CD4-positive, alpha-beta T cell (primary cell): Measurements from ENCODE around the gene ZNF410. TPM values are rescaled to one million over a fixed set of nuclear protein-coding genes. Genes with fewer than 3 reads are reported as not detected.

Experiments used
- ATAC-seq: fragments of 200-7000 bp; cut with Tn5 transposase; one replicate; pipeline ENCODE4 v1.10.0; 2022; ENCODE audit warnings: mild to moderate bottlenecking; ENCODE audit not compliant: poor library complexity
- CTCF ChIA-PET: fragments of 350-600 bp; sonication (Branson Sonifier 250); formaldehyde crosslinking; loops from one replicate; lab custom pipeline; 2021; ENCODE audit warnings: antibody characterized with exemption, inconsistent platforms; lab: Charles Lee
- POLR2A ChIA-PET: fragments of 350-600 bp; sonication (Branson Sonifier 250); formaldehyde crosslinking; loops from one replicate; lab custom pipeline; 2021; ENCODE audit warnings: antibody characterized with exemption, inconsistent platforms; lab: Charles Lee
- DNase-seq, 14 experiments: peaks; one replicate each; pipeline ENCODE4 v3.0.0-alpha.2; 2013 to 2020; ENCODE audit warnings: mixed read lengths in 2 of 14
- H3K27ac ChIP-seq, 2 donors: one replicate each; pipeline versions ENCODE4 v1.5.1 to v1.7.0; 2013; ENCODE audit warnings: low read length in 2 of 2, low read depth in 1 of 2, mild to moderate bottlenecking in 1 of 2
- H3K27me3 ChIP-seq, 2 experiments: 1 replicate in 1 of 2; 2 replicates in 1 of 2; pipeline versions ENCODE4 v1.6.1 to v1.7.0; 2013; ENCODE audit warnings: low read length in 2 of 2, control low read depth in 1 of 2, mild to moderate bottlenecking in 1 of 2, moderate library complexity in 1 of 2; ENCODE audit not compliant: insufficient read depth in 2 of 2, control insufficient read depth in 1 of 2
- H3K36me3 ChIP-seq: one replicate; pipeline ENCODE4 v1.6.1; 2013; ENCODE audit warnings: low read length, control low read depth; ENCODE audit not compliant: insufficient read depth
- H3K4me1 ChIP-seq: one replicate; pipeline ENCODE4 v1.6.1; 2013; ENCODE audit warnings: low read length, control low read depth; ENCODE audit not compliant: insufficient read depth
- H3K4me3 ChIP-seq: one replicate; pipeline ENCODE4 v1.5.1; 2013; ENCODE audit warnings: mild to moderate bottlenecking, low read length, moderate library complexity
- H3K9me3 ChIP-seq, 2 experiments: 1 replicate in 1 of 2; 2 replicates in 1 of 2; pipeline versions ENCODE4 v1.6.1 to v1.7.0; 2013; ENCODE audit warnings: low read length in 2 of 2, mild to moderate bottlenecking in 2 of 2, control low read depth in 1 of 2, moderate library complexity in 1 of 2; ENCODE audit not compliant: control insufficient read depth in 1 of 2, insufficient read depth in 1 of 2
- H3K27ac Mint-ChIP-seq: one replicate; pipeline ENCODE4 v1.8.0; 2020; ENCODE audit warnings: mixed read lengths
- H3K27me3 Mint-ChIP-seq: one replicate; pipeline ENCODE4 v1.8.0; 2021; ENCODE audit warnings: mixed read lengths
- H3K36me3 Mint-ChIP-seq: one replicate; pipeline ENCODE4 v1.8.0; 2021; ENCODE audit warnings: low read depth, mixed read lengths
- H3K4me1 Mint-ChIP-seq: one replicate; pipeline ENCODE4 v1.8.0; 2021; ENCODE audit warnings: low read depth, mixed read lengths
- H3K4me3 Mint-ChIP-seq: one replicate; pipeline ENCODE4 v1.8.0; 2020; ENCODE audit warnings: mild to moderate bottlenecking, mixed read lengths
- H3K9me3 Mint-ChIP-seq: one replicate; pipeline ENCODE4 v1.8.0; 2020; ENCODE audit warnings: mixed read lengths
- intact Hi-C, 2 experiments: fragments of 100-400 bp; cut with DNase I in 1 of 2; cut with micrococcal nuclease in 1 of 2; formaldehyde crosslinking; loops; one replicate each; pipeline versions ENCODE4 v1.15.1 to v1.9.0; 2023 to 2025; cut with DNase I, micrococcal nuclease
- total RNA-seq, 174 experiments: library from RNA in 2 of 174; stranded (reverse) in 2 of 174; gene quantifications; one replicate each; pipeline ENCODE4 v1.2.3 and lab custom pipeline; 2021 to 2026
- TF ChIP-seq, protein P1 (sequence below): fragments of 200-600 bp; IDR thresholded peaks from one replicate; pipeline ENCODE4 v1.8.0; 2022; ENCODE audit warnings: antibody characterized with exemption, mild to moderate bottlenecking

The ZNF410 gene
- total RNA-seq, 2 experiments from 2014 or later, result 74.3 to 81.1 TPM

DNA sequence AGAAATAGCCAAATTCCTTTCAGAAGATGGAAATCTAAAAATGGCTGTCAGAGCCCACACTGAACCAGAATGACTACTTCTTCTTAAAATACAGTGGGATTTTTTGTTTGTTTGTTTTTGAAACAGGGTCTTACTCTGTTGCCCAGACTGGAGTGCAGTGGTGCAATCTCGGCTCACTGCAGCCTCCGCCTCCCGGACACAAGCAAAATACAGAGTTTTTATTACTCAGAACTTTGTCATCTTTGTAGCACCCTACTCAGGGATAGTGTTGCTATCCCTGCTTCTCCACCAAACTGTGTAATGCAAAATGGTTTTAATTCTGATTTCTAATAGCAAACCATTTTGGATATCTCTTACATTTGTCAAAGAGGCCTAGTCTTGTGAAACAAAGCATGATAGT, 16.4 kb downstream of the ZNF410 start:
- peaks cover 90% of the 10 kb centered on the region for H3K36me3 Mint-ChIP-seq
- no peak overlapping the region for H3K27ac Mint-ChIP-seq

DNA sequence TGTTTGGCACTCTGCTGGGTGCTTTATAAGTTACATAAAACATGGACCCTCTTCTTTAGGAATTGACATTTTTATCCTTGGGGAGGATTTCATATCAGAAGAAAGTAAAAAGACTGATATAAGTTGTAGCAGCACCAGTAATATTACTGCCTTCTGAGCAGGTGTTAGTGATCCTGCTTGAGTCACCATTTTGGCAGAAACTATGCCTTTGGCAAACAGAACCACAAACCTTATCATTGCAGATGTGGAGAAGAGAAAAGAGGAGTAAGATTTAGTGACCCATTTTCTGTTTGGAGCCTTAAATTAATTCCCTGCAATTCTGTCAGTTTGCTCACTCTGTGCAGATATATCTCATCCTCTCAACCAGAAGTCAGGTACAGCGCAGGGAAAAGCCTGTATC, 23.0 kb downstream of the ZNF410 start:
- peaks cover 4% of the 10 kb centered on the region for H3K4me1 Mint-ChIP-seq
- H3K36me3 ChIP-seq, result peaks cover 87% of the 10 kb centered on the region
- H3K27ac Mint-ChIP-seq, result peak overlapping the region; percentile 32
- DNase-seq (no peak), ATAC-seq (no peak)
- no peaks in the 10 kb centered on the region for H3K27me3 ChIP-seq
- intact Hi-C loops, result no loop called here
- no peak overlapping the region for H3K27ac ChIP-seq
- H3K4me3 Mint-ChIP-seq, result no peak overlapping the region
- ChIA-PET CTCF (no interaction called here), POLR2A (no interaction called here)
- TF ChIP-seq, protein P1, sequence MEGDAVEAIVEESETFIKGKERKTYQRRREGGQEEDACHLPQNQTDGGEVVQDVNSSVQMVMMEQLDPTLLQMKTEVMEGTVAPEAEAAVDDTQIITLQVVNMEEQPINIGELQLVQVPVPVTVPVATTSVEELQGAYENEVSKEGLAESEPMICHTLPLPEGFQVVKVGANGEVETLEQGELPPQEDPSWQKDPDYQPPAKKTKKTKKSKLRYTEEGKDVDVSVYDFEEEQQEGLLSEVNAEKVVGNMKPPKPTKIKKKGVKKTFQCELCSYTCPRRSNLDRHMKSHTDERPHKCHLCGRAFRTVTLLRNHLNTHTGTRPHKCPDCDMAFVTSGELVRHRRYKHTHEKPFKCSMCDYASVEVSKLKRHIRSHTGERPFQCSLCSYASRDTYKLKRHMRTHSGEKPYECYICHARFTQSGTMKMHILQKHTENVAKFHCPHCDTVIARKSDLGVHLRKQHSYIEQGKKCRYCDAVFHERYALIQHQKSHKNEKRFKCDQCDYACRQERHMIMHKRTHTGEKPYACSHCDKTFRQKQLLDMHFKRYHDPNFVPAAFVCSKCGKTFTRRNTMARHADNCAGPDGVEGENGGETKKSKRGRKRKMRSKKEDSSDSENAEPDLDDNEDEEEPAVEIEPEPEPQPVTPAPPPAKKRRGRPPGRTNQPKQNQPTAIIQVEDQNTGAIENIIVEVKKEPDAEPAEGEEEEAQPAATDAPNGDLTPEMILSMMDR, result no peak
- peaks cover 5% of the 10 kb centered on the region for H3K9me3 Mint-ChIP-seq
- peaks cover 4 to 9% of the 10 kb centered on the region in 2 experiments for H3K9me3 ChIP-seq
- H3K4me3 ChIP-seq, result no peak overlapping the region
- H3K36me3 Mint-ChIP-seq, result peaks cover 95% of the 10 kb centered on the region
- H3K27me3 Mint-ChIP-seq, result no peaks in the 10 kb centered on the region
- no peaks in the 10 kb centered on the region for H3K4me1 ChIP-seq

More for the DNA sequence above, 16.4 kb downstream of the ZNF410 start:
- no peaks in the 10 kb centered on the region for H3K4me1 Mint-ChIP-seq
- Histone ChIP-seq H3K27ac (no peak overlapping the region), H3K27me3 (no peaks in the 10 kb centered on the region), H3K36me3 (peaks cover 85% of the 10 kb centered on the region), H3K9me3 (no peaks in the 10 kb centered on the region), H3K4me3 (no peak overlapping the region), H3K4me1 (no peaks in the 10 kb centered on the region)
- H3K9me3 Mint-ChIP-seq, result no peaks in the 10 kb centered on the region
- H3K4me3 Mint-ChIP-seq, result no peak overlapping the region
- ATAC-seq (no peak), DNase-seq (no peak)
- POLR2A ChIA-PET, result no interaction called here
- TF ChIP-seq, protein P1, result no peak
- CTCF ChIA-PET, result no interaction called here
- H3K27me3 Mint-ChIP-seq, result no peaks in the 10 kb centered on the region
- intact Hi-C loops, result no loop called here

DNA sequence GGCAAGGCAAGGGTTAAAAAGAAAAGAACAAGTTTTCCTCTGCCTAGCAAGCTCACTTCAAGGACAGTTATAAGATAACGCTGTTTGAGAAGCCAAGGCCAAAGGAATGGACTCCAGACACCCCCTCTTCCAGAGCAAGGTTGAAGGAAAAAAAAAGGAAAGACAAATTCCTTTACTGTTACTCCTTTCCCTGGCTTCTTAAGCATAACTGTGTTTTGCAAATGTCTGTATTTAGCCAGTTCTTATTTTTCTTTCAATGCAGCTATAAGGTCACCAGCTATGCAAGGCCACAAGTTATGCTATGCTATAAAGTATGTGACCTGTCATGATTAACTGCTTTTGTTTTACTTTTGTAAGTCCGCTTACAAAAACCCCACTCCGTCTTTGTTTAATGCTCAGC, 26.6 kb downstream of the ZNF410 start:
- Histone ChIP-seq H3K27ac (no peak overlapping the region), H3K27me3 (no peaks in the 10 kb centered on the region), H3K9me3 (peaks cover 4 to 9% of the 10 kb centered on the region in 2 experiments), H3K4me3 (no peak overlapping the region), H3K36me3 (peaks cover 63% of the 10 kb centered on the region), H3K4me1 (no peaks in the 10 kb centered on the region)
- peaks cover 82% of the 10 kb centered on the region for H3K36me3 Mint-ChIP-seq
- peaks cover 9% of the 10 kb centered on the region for H3K4me1 Mint-ChIP-seq
- H3K27ac Mint-ChIP-seq, result no peak overlapping the region
- H3K9me3 Mint-ChIP-seq, result peaks cover 5% of the 10 kb centered on the region
- intact Hi-C loops, result no loop called here
- H3K4me3 Mint-ChIP-seq, result no peak overlapping the region
- TF ChIP-seq, protein P1, result no peak
- DNase-seq, result no peak
- ATAC-seq, result no peak
- no peaks in the 10 kb centered on the region for H3K27me3 Mint-ChIP-seq
- POLR2A ChIA-PET, result no interaction called here
- CTCF ChIA-PET, result no interaction called here
